Fibroblast of pulmonary artery (primary cell): Measurements from ENCODE around the gene ZNF346.

Source experiments
- DNase-seq: peaks from one replicate; pipeline ENCODE4 v3.0.0-alpha.2; 2010; ENCODE audit warnings: low read depth
- H3K4me3 ChIP-seq: replicated peaks from 2 replicates; pipeline ENCODE4 v1.5.1; 2011; ENCODE audit warnings: low read depth, mild to moderate bottlenecking, control low read depth, low read length, moderate library complexity
- CTCF ChIP-seq: IDR thresholded peaks from 2 replicates; pipeline ENCODE4 v1.5.1; 2011; ENCODE audit warnings: mild to moderate bottlenecking, control low read depth, low read length, inconsistent platforms; ENCODE audit errors: missing control alignments

The ZNF346 gene

GRCh38 chr5:177089127-177089526 lies 66.6 kb downstream of the ZNF346 start:
- no peak for TF ChIP-seq CTCF
- DNase-seq = peak; percentile 57
- no peak overlapping the region for H3K4me3 ChIP-seq

- peak; percentile 27 for DNase-seq
- no peak for TF ChIP-seq CTCF
Measured at GRCh38 chr5:177089825-177090641, 67.5 kb downstream of the ZNF346 start.

GRCh38 chr5:177090813-177091212 lies 68.3 kb downstream of the ZNF346 start:
- no peak for DNase-seq
- H3K4me3 ChIP-seq = no peak overlapping the region
- TF ChIP-seq CTCF = no peak

More at GRCh38 chr5:177089825-177090641, 67.5 kb downstream of the ZNF346 start:
- H3K4me3 ChIP-seq = no peak overlapping the region

GRCh38 chr5:177091232-177091631 lies 68.7 kb downstream of the ZNF346 start:
- TF ChIP-seq CTCF = no peak
- no peak overlapping the region for H3K4me3 ChIP-seq
- DNase-seq = no peak

GRCh38 chr5:177092178-177093081 lies 69.9 kb downstream of the ZNF346 start:
- no peak for TF ChIP-seq CTCF
- no peak overlapping the region for H3K4me3 ChIP-seq
- DNase-seq = no peak

GRCh38 chr5:177093082-177093712 lies 70.7 kb downstream of the ZNF346 start:
- DNase-seq = no peak
- TF ChIP-seq CTCF = no peak
- H3K4me3 ChIP-seq = no peak overlapping the region
